Spleen (tissue), 7 donors: ENCODE results near the gene PIGS.

Experiments used
- CTCF ChIP-seq, 11 experiments: fragments of 200-600 bp in 7 of 11; fragments of 450-650 bp in 4 of 11; sonication (generic) in 4 of 11; IDR thresholded peaks in 8 of 11; conservative IDR thresholded peaks in 3 of 11; 1 replicate in 7 of 11; 2 replicates in 4 of 11; pipeline versions ENCODE4 v1.4.0 to v1.8.0; 2016 to 2021; ENCODE audit warnings: antibody characterized with exemption in 11 of 11, inconsistent platforms in 4 of 11, mild to moderate bottlenecking in 1 of 11
- POLR2A ChIP-seq, 3 donors: fragments of 450-650 bp; IDR thresholded peaks; one replicate each; pipeline ENCODE4 v1.5.1; 2017; ENCODE audit warnings: antibody characterized with exemption in 3 of 3, mild to moderate bottlenecking in 1 of 3
- POLR2AphosphoS5 ChIP-seq, 3 donors: sonication (generic); formaldehyde crosslinking; IDR thresholded peaks; one replicate each; pipeline ENCODE4 v1.5.1; 2017; ENCODE audit warnings: antibody characterized with exemption in 3 of 3
- donor health status: DM: no; HTN: no; CAD: no; lungs with moderate emphysema.
- donor health status: DM: no; HTN: no; CAD: no.
- donor health status: DM: no; HTN: no; CAD: no.

GRCh38 chr17:28532050-28532960 lies 39.0 kb downstream of the PIGS start:
- no peak for TF ChIP-seq CTCF (IDR thresholded peaks at IDR 0.05 in 8 of 11, conservative IDR thresholded peaks at IDR 0.05 in 3 of 11)
- TF ChIP-seq POLR2A (IDR thresholded peaks at IDR 0.05) = no peak
- no peak for TF ChIP-seq POLR2AphosphoS5 (IDR thresholded peaks at IDR 0.05)
